Stimulated activated CD4-positive, alpha-beta T cell treated with anti-CD3 and anti-CD28 coated beads, Interleukin-12 subunit alpha, Interleukin-12 subunit beta, amount 100 ng/mL, for 48 hours (primary cell): Measurements from ENCODE around the gene SETDB1.
A peak's percentile ranks its signal among the peaks of the same experiment; 100 is the strongest.
"Not testable (repeated sequence)": the region's sequence is repeated elsewhere in the genome, so short reads cannot be mapped to it uniquely, and the experiment has no call there.

Experiments
- DNase-seq, 3 donors: peaks; one replicate each; pipeline ENCODE4 v3.0.0-alpha.2; 2020; ENCODE audit warnings: low read depth in 2 of 3, low spot score in 1 of 3

The SETDB1 gene

GRCh38 chr1:150926097-150926741, at the start of gene SETDB1:
TSS of gene SETDB1 (plus strand) at chr1:150926363. CDS start at chr1:150927715, 1,352 bp downstream.
- peak; percentile 92 to 95 (median 95) for DNase-seq

- DNase-seq, result not testable (repeated sequence)
These were observed 47.2 kb upstream of the SETDB1 start for GRCh38 chr1:150878931-150879330.

- no peak for DNase-seq
These were observed 44.7 kb upstream of the SETDB1 start for GRCh38 chr1:150881331-150882070.

DNA sequence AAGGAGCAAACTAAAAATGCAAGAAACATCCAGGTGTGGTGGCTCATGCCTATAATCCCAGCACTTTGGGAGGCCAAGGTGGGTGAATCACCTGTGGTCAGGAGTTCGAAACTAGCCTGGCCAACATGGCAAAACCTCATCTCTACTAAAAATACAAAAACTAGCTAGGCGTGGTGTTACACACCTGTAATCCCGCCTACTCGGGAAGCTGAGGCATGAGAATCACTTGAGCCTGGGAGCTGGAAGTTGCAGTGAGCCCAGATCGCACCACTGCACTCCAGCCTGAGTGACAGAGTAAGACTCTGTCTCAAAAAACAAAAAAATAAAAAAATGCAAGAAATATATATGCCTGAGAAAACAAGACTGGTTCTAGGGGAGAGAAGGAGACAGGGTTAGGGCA, 43.0 kb upstream of the SETDB1 start:
- DNase-seq, result not testable (repeated sequence)

- DNase-seq, result no peak
These were observed 39.1 kb upstream of the SETDB1 start, which contains the start of gene CTXND2 for GRCh38 chr1:150887018-150887417. TSS of gene CTXND2 (plus strand) at chr1:150887136. CDS start at chr1:150912315, 25,179 bp downstream.

- DNase-seq, result no peak
These were observed 37.4 kb upstream of the SETDB1 start for GRCh38 chr1:150888727-150889126.

DNA sequence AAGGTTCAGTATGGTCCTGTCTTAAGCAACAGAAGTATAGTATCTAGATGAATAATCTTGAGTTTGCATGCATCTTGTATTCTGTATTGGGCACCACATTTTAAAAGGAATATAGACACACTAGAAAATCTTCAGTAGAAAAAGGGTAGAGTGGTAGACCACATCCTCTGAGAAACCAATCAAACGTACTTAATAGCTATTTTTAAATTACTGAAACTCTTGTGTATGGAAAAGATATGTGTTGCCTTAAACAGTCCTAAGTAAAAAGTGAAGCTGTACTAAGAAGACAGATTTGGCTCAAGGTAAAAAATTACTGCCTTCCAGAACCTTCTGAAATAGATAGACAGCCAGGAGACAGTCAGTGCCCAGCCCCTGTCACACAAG, 36.1 kb upstream of the SETDB1 start:
- DNase-seq, result no peak

DNA sequence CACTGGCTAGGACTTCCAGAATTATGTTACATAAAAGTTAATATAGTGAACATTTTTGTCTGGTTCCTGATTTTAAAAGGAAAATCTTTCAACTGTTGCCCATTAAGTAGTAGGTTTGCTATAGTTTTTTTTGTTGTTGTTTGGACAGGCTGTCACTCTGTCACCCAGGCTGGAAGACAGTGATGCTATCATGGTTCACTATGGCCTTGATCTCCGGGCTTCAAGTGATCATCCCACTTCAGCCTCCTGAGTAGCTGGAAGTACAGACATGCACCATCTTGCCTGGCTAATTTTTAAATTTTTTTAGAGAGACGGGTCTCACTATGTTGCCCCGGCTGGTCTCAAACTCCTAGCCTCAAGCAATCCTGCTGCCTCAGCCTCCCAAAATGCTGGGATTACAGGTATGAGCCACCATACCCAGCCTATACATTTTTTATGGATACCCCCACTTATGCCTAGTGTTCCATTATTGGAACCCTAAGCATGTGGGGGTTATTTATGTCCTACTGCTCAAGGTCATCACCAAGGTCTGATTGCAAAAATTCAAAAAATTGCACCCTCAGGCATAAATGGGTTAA, 32.7 kb upstream of the SETDB1 start:
- no peak for DNase-seq

- DNase-seq, result no peak
These were observed 30.5 kb upstream of the SETDB1 start for GRCh38 chr1:150895618-150896017.

DNA sequence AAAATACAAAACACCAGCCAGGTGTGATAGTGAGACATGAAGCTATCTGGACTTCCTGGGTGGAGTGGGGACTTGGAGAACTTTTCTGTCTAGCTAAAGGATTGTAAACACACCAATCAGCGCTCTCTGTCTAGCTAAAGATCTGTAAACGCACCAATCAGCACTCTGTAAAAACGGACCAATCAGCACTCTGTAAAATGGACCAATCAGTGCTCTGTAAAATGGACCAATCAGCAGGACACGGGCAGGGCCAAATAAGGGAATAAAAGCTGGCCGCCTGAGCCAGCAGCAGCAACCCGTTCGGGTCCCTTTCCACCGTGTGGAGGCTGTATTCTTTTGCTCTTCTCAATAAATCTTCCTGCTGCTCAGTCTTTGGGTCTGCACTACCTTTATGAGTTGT, 26.4 kb upstream of the SETDB1 start:
- DNase-seq, result not testable (repeated sequence)

DNA sequence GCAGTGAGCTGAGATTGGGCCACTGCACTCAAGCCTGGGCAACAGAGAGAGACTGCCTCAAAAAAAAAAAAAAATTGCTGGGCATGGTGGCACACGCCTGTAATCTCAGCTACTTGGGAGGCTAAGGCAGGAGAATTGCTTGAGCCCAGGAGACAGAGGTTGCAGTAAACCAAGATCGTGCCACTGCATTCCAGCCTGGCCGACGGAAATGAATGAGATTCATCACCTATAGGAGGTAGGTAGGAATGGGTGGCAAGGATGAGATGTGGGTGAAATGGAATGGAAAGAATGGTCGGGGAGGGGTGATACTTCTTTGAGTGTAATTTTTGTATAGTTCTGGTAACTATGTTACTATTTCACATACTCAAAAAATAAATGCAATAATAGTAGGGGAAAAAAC, 23.8 kb upstream of the SETDB1 start:
- no peak for DNase-seq

- DNase-seq, result no peak
These were observed 23.4 kb upstream of the SETDB1 start for GRCh38 chr1:150902751-150903150.

DNA sequence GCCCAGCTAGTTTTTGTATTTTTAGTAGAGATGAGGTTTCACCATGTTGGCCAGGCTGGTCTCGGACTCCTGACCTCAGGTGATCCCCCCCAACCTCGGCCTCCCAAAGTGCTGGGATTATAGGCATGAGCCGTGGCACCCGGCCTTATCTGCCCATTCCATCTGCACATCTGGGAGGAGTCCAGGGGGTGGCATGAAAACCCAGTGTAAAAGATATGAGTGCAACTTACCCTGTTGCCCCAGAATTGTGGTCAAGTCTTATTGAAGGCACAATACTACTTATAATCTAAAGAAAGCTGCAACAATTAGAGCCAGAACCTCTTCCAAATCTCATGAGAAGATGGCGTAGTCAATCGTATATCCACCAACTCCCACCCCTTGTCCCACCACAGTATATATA, 20.9 kb upstream of the SETDB1 start:
- no peak for DNase-seq

DNA sequence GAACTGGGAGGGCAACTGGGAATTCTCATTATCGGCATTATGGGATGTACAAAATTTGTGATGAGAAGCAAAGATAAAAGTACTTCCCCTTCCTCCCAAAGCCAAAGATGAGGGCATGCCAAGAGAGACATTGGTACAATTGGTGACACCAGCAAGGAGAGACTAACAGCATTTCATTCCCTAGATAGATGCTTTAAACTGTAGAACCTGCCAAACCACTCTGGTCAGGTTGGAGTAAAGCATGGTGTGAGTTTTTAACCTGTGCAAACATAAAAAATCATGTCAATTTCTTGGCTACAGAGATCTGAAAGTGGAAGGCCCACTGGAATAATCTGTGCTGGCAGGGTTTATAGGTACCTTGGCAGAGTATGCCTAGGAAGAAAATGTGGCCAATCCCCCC, 19.8 kb upstream of the SETDB1 start:
- no peak for DNase-seq

DNA sequence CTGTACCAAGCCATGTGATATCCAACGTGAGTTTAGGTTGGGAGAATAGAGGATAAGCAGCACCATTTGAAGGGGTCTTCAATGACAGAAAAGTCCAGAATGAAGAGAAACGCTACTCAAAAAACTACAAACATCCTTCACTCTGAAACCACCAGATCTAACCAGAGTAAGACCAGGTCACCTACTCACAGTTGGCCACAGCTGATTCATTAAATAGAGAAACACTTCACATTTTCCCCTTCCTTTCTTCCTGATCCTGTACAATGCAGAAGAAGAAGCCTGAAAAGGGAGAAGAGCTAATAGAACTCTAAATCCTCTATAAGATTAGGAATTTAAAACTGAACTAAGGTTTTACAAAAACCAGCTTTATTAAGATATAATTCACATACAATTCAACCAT, 19.4 kb upstream of the SETDB1 start:
- DNase-seq, result no peak

- no peak for DNase-seq
These were observed 16.5 kb upstream of the SETDB1 start for GRCh38 chr1:150909585-150910180.

DNA sequence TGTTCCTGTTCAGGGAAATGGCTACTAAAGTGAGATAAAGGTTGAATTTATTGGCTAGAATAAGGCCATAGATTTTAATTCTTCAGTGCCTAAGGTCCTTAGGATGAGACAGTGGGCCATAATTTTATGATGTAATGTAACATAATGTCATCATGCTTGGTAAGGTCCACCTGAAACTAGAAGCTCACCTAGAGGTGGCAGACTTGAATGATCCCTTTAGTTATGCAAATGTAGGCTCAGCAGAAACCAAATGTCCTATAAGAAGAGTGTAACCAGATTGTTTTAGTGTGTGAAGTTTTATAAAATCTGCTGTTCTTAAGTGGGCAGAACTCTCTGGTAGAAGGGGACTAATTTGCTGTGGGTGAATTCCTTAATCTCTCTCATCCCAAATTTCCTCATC, 13.5 kb upstream of the SETDB1 start:
- DNase-seq, result no peak

GRCh38 chr1:150917387-150917786, 8.8 kb upstream of the SETDB1 start:
- DNase-seq, result no peak

- DNase-seq, result peak; percentile 65 to 86 (median 70)
These were observed 3.6 kb upstream of the SETDB1 start for GRCh38 chr1:150922519-150922975.

DNA sequence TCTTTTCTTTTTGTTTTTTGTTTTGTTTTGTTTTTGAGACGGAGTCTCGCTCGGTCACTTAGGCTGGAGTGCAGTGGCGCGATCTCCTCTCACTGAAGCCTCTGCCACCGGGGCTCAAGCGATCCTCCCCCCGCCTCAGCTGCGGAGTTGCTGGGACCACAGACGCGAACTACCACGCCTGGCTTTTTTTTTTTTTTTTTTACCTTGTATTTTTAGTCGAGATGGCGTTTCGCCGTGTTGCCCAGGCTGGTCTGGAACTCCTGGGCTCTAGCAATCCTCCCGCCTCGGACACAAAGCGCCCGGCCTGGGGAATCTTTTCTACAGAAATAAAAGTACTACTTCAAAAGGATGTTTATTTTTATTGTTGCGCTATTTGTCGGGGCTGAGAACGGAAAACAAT, 1.1 kb upstream of the SETDB1 start:
- no peak for DNase-seq

GRCh38 chr1:150927624-150928023, 1.5 kb downstream of the SETDB1 start:
- DNase-seq, result no peak

GRCh38 chr1:150928286-150928685, 2.1 kb downstream of the SETDB1 start:
- DNase-seq, result no peak
